GM12892 (cell line): Measurements from ENCODE around the gene CXXC1.
"Not testable (repeated sequence)": the region's sequence is repeated elsewhere in the genome, so short reads cannot be mapped to it uniquely, and the experiment has no call there.

Experiments
- POLR2A ChIP-seq: IDR thresholded peaks from 2 replicates; pipeline ENCODE4 v1.6.1; 2011; ENCODE audit warnings: low read depth, low read length, control low read depth
- POLR2AphosphoS5 ChIP-seq: IDR thresholded peaks from 2 replicates; pipeline ENCODE4 v1.6.1; 2011; ENCODE audit warnings: low read depth, low read length, control low read depth

- not testable (repeated sequence) for TF ChIP-seq POLR2AphosphoS5, POLR2A
These were observed 45.7 kb downstream of the CXXC1 start for GRCh38 chr18:50241768-50242167.
